K562 (cell line): ENCODE results near the gene LSM11. TPM values are rescaled to one million over a fixed set of nuclear protein-coding genes. Genes with fewer than 3 reads are reported as not detected.

ENCODE experiments used
- ATAC-seq: fragments of 200-7000 bp; cut with Tn5 transposase; 3 replicates; pipeline ENCODE4 v1.9.1; 2020; ENCODE audit warnings: moderate library complexity
- BruUV-seq: library from RNA; stranded (reverse); fragments of 400-500 nt; replicated peaks from 2 replicates; lab custom pipeline; 2021; lab: Mats Ljungman, UMichigan
- CTCF ChIA-PET: fragments of 300-600 bp; formaldehyde crosslinking; extraction: SDS; loops from one replicate; lab custom pipeline; 2021; ENCODE audit warnings: low intra/inter-chr PET ratio; lab: Yijun Ruan, JAX
- POLR2A ChIA-PET: fragments of 300-600, 350-650 bp; sonication (Branson Sonifier 250); formaldehyde crosslinking; extraction: SDS; loops from one replicate; lab custom pipeline; 2021; ENCODE audit warnings: antibody characterized with exemption, inconsistent platforms; lab: Yijun Ruan, JAX
- DNase-seq, 4 experiments: peaks; one replicate each; pipeline versions ENCODE4 v3.0.0 to v3.0.0-alpha.2; 2011 to 2018; ENCODE audit warnings: low spot score in 3 of 4, mixed read lengths in 3 of 4; ENCODE audit errors: extremely low read depth in 1 of 4
- FAIRE-seq: peaks from 2 replicates; lab custom pipeline; 2011; peaks lifted over from hg19 to GRCh38; lab: Jason Lieb, UNC
- H2AFZ ChIP-seq: 2 replicates; pipeline ENCODE4 v1.6.0; 2011; ENCODE audit warnings: low read depth, low read length, control low read depth, inconsistent platforms
- H3K27ac ChIP-seq: fragments of 200-600 bp; 3 replicates; pipeline ENCODE4 v1.8.0; 2011; ENCODE audit warnings: low read depth, mild to moderate bottlenecking, control low read depth, inconsistent platforms, low read length, moderate library complexity, mixed read lengths; ENCODE audit errors: extremely low read depth
- H3K27me3 ChIP-seq, 2 experiments: fragments of 300-600 bp in 1 of 2; 2 replicates in 1 of 2; 3 replicates in 1 of 2; pipeline versions ENCODE4 v1.6.0 to v1.8.0; 2011; ENCODE audit warnings: inconsistent platforms in 2 of 2, low read length in 2 of 2, mild to moderate bottlenecking in 1 of 2, mixed read lengths in 1 of 2, moderate library complexity in 1 of 2; ENCODE audit not compliant: control insufficient read depth in 2 of 2, insufficient read depth in 2 of 2
- H3K36me3 ChIP-seq: fragments of 300-600 bp; 3 replicates; pipeline ENCODE4 v1.8.0; 2011; ENCODE audit warnings: mild to moderate bottlenecking, low read length, inconsistent platforms; ENCODE audit not compliant: control insufficient read depth, insufficient read depth
- H3K4me1 ChIP-seq, 2 experiments: fragments of 200-600 bp in 1 of 2; replicated peaks in 1 of 2; 2 replicates in 1 of 2; 3 replicates in 1 of 2; pipeline versions ENCODE4 v1.5.1 to v1.8.0; 2011; ENCODE audit warnings: inconsistent platforms in 2 of 2, low read length in 2 of 2, mild to moderate bottlenecking in 1 of 2, mixed read lengths in 1 of 2, moderate library complexity in 1 of 2; ENCODE audit not compliant: control insufficient read depth in 2 of 2, insufficient read depth in 2 of 2
- H3K4me2 ChIP-seq: 2 replicates; pipeline ENCODE4 v1.6.1; 2011; ENCODE audit warnings: low read length, control low read depth, inconsistent platforms, mixed read lengths; ENCODE audit not compliant: insufficient read depth
- H3K4me3 ChIP-seq: fragments of 200-600 bp; sonication (generic), shearing (Covaris generic); 2 replicates; pipeline ENCODE4 v1.5.1; 2016; ENCODE audit warnings: control low read depth, inconsistent platforms
- H3K79me2 ChIP-seq: fragments of 200-600 bp; 3 replicates; pipeline ENCODE4 v1.8.0; 2011; ENCODE audit warnings: low read length, inconsistent platforms; ENCODE audit not compliant: control insufficient read depth, insufficient read depth
- H3K9ac ChIP-seq, 2 experiments: 2 replicates each; pipeline versions ENCODE4 v1.6.0 to v1.6.1; 2011; ENCODE audit warnings: low read depth in 2 of 2, low read length in 2 of 2, control low read depth in 1 of 2, inconsistent platforms in 1 of 2, mild to moderate bottlenecking in 1 of 2, mixed read lengths in 1 of 2; ENCODE audit not compliant: insufficient read depth in 1 of 2
- H3K9me1 ChIP-seq: one replicate; pipeline ENCODE4 v1.6.0; 2011; ENCODE audit warnings: inconsistent platforms, mild to moderate bottlenecking, low read length, moderate library complexity; ENCODE audit not compliant: control insufficient read depth, insufficient read depth
- H3K9me3 ChIP-seq: replicated peaks from 2 replicates; pipeline ENCODE4 v1.5.1; 2011; ENCODE audit warnings: low read depth, low read length, inconsistent platforms; ENCODE audit not compliant: control insufficient read depth, insufficient read depth
- H4K20me1 ChIP-seq: replicated peaks from 2 replicates; pipeline ENCODE4 v1.6.1; 2011; ENCODE audit warnings: low read length, inconsistent platforms, mixed read lengths; ENCODE audit not compliant: control insufficient read depth, insufficient read depth
- GATA2 ChIP-seq: sonication (generic); formaldehyde crosslinking; IDR thresholded peaks from 2 replicates; pipeline ENCODE4 v1.4.0; 2020; ENCODE audit warnings: mild to moderate bottlenecking, missing genetic modification reagents
- SMC3 ChIP-seq: conservative IDR thresholded peaks from 2 replicates; pipeline ENCODE4 v1.6.1; 2011; ENCODE audit warnings: low read depth, low read length, improper control_type of control experiment; ENCODE audit not compliant: insufficient read depth
- YBX1 ChIP-seq: fragments of 450-650 bp; IDR thresholded peaks from 2 replicates; pipeline ENCODE4 v1.7.1; 2016; ENCODE audit warnings: mild to moderate bottlenecking
- ZNF57 ChIP-seq: fragments of 450-650 bp; formaldehyde crosslinking; IDR thresholded peaks from 2 replicates; pipeline ENCODE4 v1.4.0; 2020; ENCODE audit warnings: mild to moderate bottlenecking, moderate library complexity
- WGBS: fragments of 100-300 bp; shearing (Covaris generic); methylation state at CpG from one replicate; pipeline ENCODE4 v1.1.6; 2016; ENCODE audit warnings: low coverage, mixed read lengths; ENCODE audit not compliant: insufficient coverage; ENCODE audit errors: missing lambda C conversion rate; 5-methylcytosine and 5-hydroxymethylcytosine counted together
- in situ Hi-C: fragments of 300-500 bp; cut with MboI; formaldehyde crosslinking; loops from 4 replicates; pipeline ENCODE4 v1.15.0; 2018; ENCODE audit warnings: inconsistent platforms, mixed read lengths
- intact Hi-C: fragments of 100-400 bp; cut with micrococcal nuclease; formaldehyde crosslinking; loops from 2 replicates; pipeline ENCODE4 v1.14.2; 2022
- polyA plus RNA-seq, 8 experiments: library from polyadenylated mRNA; depleted of rRNA in 4 of 8; stranded (reverse) in 5 of 8; unstranded in 3 of 8; fragments of >200 nt; fragmentation: Nextera tagmentation in 2 of 8; fragmentation: Illumina TruSeq in 1 of 8; extraction: Ambion mirVana in 2 of 8; extraction: Trizol in 1 of 8; gene quantifications; 2 replicates each; pipeline versions ENCODE4 v1.2.1 to v1.2.3, GENCODE V29; 2011 to 2014; ENCODE audit warnings: inconsistent platforms in 1 of 8, missing spikeins in 1 of 8
- total RNA-seq, 7 experiments: library from RNA; depleted of rRNA in 6 of 7; stranded (reverse); fragments of >200 nt in 6 of 7; fragmentation: Illumina TruSeq in 2 of 7; extraction: Trizol in 2 of 7; gene quantifications; 2 replicates each; pipeline versions ENCODE4 v1.2.1 to v1.2.3, GENCODE V29; 2011 to 2021; ENCODE audit warnings: low replicate concordance in 1 of 7
- TF ChIP-seq, protein P1 (sequence below), 3 experiments: IDR thresholded peaks in 2 of 3; conservative IDR thresholded peaks in 1 of 3; 2 replicates each; pipeline ENCODE4 v1.5.1; 2011 to 2012; ENCODE audit warnings: low read length in 3 of 3, mild to moderate bottlenecking in 3 of 3, control low read depth in 2 of 3, improper control_type of control experiment in 1 of 3, inconsistent platforms in 1 of 3, low read depth in 1 of 3, mixed read lengths in 1 of 3, moderate library complexity in 1 of 3; ENCODE audit not compliant: insufficient read depth in 2 of 3
- TF ChIP-seq, protein P2 (sequence below): fragments of 450-650 bp; formaldehyde crosslinking; IDR thresholded peaks from 2 replicates; pipeline ENCODE4 v1.4.0; 2020; ENCODE audit warnings: mild to moderate bottlenecking, moderate library complexity

LSM11 gene
- total and polyA plus RNA-seq, 9 of the 15 experiments (the other 6 are each of a cell fraction or from before 2014, with no cell fraction given) = 1.8 to 9.4 (median 4.7) TPM

- no peak overlapping the region for H3K4me3 ChIP-seq
- H3K9me1 ChIP-seq = no peaks in the 10 kb centered on the region
- no peaks in the 10 kb centered on the region for H3K9me3 ChIP-seq
- no peaks in the 10 kb centered on the region for H3K27me3 ChIP-seq
- no peak for FAIRE-seq
- in situ Hi-C loops (no loop called here), intact Hi-C loops (no loop called here)
- H3K9ac ChIP-seq = no peak overlapping the region
- DNase-seq = no peak
- no TSS peak for BruUV-seq
- ChIA-PET POLR2A (no interaction called here), CTCF (no interaction called here)
- no peak for TF ChIP-seq YBX1
- H4K20me1 ChIP-seq = no peaks in the 10 kb centered on the region
- peaks cover 3 to 5% of the 10 kb centered on the region in 2 experiments; a peak in 2 of 5 replicates for H3K4me1 ChIP-seq
- no peaks in the 10 kb centered on the region for H3K36me3 ChIP-seq
- ATAC-seq = no peak
- H3K27ac ChIP-seq = no peak overlapping the region
- H2AFZ ChIP-seq = no peak overlapping the region
- H3K79me2 ChIP-seq = no peaks in the 10 kb centered on the region
- no peak overlapping the region for H3K4me2 ChIP-seq
These were observed 29.0 kb upstream of the LSM11 start for GRCh38 chr5:157714596-157714864.

GRCh38 chr5:157718519-157718918 lies 25.0 kb upstream of the LSM11 start:
- Histone ChIP-seq H3K36me3 (no peaks in the 10 kb centered on the region), H4K20me1 (no peaks in the 10 kb centered on the region), H3K9ac (no peak overlapping the region), H3K4me2 (peak overlapping the region; percentile 27; the same call in 1 of the 2 replicates), H3K9me3 (no peaks in the 10 kb centered on the region), H3K9me1 (no peaks in the 10 kb centered on the region), H3K27me3 (no peaks in the 10 kb centered on the region), H3K27ac (no peak overlapping the region), H3K4me3 (no peak overlapping the region), H2AFZ (0 out of 2 replicates have a peak overlapping the region, but pooled peaks have one; percentile 28), H3K79me2 (no peaks in the 10 kb centered on the region), H3K4me1 (peaks cover 3 to 5% of the 10 kb centered on the region in 2 experiments; a peak in 2 of 5 replicates)
- ChIA-PET POLR2A (interaction anchor here (0.9 to 1.4 kb wide), 3 partner anchors 10 to 13 kb away, joined by 3 to 7 read pairs (median 3); partner anchors contain the start of gene THG1L), CTCF (interaction anchor here (0.7 to 1.0 kb wide), 6 partner anchors 242 to 390 kb away, joined by 3 to 6 read pairs (median 4); no protein-coding TSS in a partner anchor)
- ATAC-seq (peak; percentile 96), DNase-seq (peak; percentile 22 to 62 (median 42)), FAIRE-seq (peak; percentile 74)
- in situ Hi-C loops = no loop called here
- WGBS = 4% methylated on average over 4 of the region's 4 CpGs
- no TSS peak for BruUV-seq
- intact Hi-C loops = loop anchor here (1.0 to 5.0 kb wide), 7 partner anchors 25 to 376 kb away; partner anchors contain the start of gene LSM11
- TF ChIP-seq GATA2 (CRISPR knock-in tag) (0 out of 2 replicates have a peak, but pooled peaks have one; percentile 24), SMC3 (0 out of 2 replicates have a peak, but pooled peaks have one; percentile 36), ZNF57 (no peak)
- TF ChIP-seq, protein P1, sequence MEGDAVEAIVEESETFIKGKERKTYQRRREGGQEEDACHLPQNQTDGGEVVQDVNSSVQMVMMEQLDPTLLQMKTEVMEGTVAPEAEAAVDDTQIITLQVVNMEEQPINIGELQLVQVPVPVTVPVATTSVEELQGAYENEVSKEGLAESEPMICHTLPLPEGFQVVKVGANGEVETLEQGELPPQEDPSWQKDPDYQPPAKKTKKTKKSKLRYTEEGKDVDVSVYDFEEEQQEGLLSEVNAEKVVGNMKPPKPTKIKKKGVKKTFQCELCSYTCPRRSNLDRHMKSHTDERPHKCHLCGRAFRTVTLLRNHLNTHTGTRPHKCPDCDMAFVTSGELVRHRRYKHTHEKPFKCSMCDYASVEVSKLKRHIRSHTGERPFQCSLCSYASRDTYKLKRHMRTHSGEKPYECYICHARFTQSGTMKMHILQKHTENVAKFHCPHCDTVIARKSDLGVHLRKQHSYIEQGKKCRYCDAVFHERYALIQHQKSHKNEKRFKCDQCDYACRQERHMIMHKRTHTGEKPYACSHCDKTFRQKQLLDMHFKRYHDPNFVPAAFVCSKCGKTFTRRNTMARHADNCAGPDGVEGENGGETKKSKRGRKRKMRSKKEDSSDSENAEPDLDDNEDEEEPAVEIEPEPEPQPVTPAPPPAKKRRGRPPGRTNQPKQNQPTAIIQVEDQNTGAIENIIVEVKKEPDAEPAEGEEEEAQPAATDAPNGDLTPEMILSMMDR (IDR thresholded peaks at IDR 0.05 in 2 of 3, conservative IDR thresholded peaks at IDR 0.05 in 1 of 3; ENCODE audit: insufficient read depth in 2 of 3, low read depth in 1 of 3, low read length in 3 of 3) = peak; percentile 51 to 75 (median 54); a peak in 4 of 6 replicates
- TF ChIP-seq, protein P2, sequence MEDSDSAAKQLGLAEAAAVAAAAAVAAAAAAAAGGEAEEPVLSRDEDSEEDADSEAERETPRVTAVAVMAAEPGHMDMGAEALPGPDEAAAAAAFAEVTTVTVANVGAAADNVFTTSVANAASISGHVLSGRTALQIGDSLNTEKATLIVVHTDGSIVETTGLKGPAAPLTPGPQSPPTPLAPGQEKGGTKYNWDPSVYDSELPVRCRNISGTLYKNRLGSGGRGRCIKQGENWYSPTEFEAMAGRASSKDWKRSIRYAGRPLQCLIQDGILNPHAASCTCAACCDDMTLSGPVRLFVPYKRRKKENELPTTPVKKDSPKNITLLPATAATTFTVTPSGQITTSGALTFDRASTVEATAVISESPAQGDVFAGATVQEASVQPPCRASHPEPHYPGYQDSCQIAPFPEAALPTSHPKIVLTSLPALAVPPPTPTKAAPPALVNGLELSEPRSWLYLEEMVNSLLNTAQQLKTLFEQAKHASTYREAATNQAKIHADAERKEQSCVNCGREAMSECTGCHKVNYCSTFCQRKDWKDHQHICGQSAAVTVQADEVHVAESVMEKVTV (CRISPR knock-in tag) = peak; percentile 73
